IMR-90 (cell line): ENCODE data around the gene METTL18. TPM values are rescaled to one million over a fixed set of nuclear protein-coding genes. Genes with fewer than 3 reads are reported as not detected.
A peak's percentile ranks its signal among the peaks of the same experiment; 100 is the strongest.

Experiments
- ATAC-seq: fragments of 200-7000 bp; cut with Tn5 transposase; 2 replicates; pipeline ENCODE4 v1.9.1; 2020; ENCODE audit warnings: low read depth, mild to moderate bottlenecking, moderate library complexity
- BruUV-seq: library from RNA; stranded (reverse); fragments of 400-500 nt; replicated peaks from 2 replicates; lab custom pipeline; 2021; lab: Mats Ljungman, UMichigan
- CTCF ChIA-PET: fragments of 300-600 bp; formaldehyde crosslinking; extraction: SDS; loops from one replicate; lab custom pipeline; 2021; ENCODE audit warnings: antibody characterized with exemption; lab: Yijun Ruan, JAX
- POLR2A ChIA-PET: fragments of 300-600 bp; sonication (Branson Sonifier 250); formaldehyde crosslinking; loops from one replicate; lab custom pipeline; 2022; ENCODE audit warnings: antibody characterized with exemption; ENCODE audit not compliant: unreplicated experiment; lab: Charles Lee
- DNase-seq: peaks from one replicate; pipeline ENCODE4 v3.0.0; 2013
- H2AFZ ChIP-seq: replicated peaks from 2 replicates; pipeline ENCODE3; 2013; ENCODE audit warnings: low read length, mild to moderate bottlenecking; ENCODE audit not compliant: poor library complexity
- H2AK5ac ChIP-seq: 2 replicates; pipeline ENCODE4 v1.6.1; 2013; ENCODE audit warnings: low read depth, low read length, inconsistent platforms
- H2AK9ac ChIP-seq: replicated peaks from 2 replicates; pipeline ENCODE3; 2013; ENCODE audit warnings: mild to moderate bottlenecking, low read depth, low read length, moderate library complexity; ENCODE audit not compliant: poor library complexity
- H2BK120ac ChIP-seq: 2 replicates; pipeline ENCODE4 v1.6.1; 2013; ENCODE audit warnings: low read depth, low read length, inconsistent platforms
- H2BK15ac ChIP-seq: 3 replicates; pipeline ENCODE4 v1.6.1; 2013; ENCODE audit warnings: low read depth, low read length, inconsistent platforms
- H2BK20ac ChIP-seq: 2 replicates; pipeline ENCODE4 v1.6.1; 2013; ENCODE audit warnings: low read depth, mild to moderate bottlenecking, inconsistent platforms, low read length, moderate library complexity
- H2BK5ac ChIP-seq: 2 replicates; pipeline ENCODE4 v1.6.1; 2013; ENCODE audit warnings: mild to moderate bottlenecking, low read depth, low read length, inconsistent platforms; ENCODE audit not compliant: poor library complexity, severe bottlenecking
- H3K14ac ChIP-seq: replicated peaks from 2 replicates; pipeline ENCODE4 v1.6.1; 2013; ENCODE audit warnings: low read depth, low read length, inconsistent platforms
- H3K18ac ChIP-seq: 2 replicates; pipeline ENCODE4 v1.6.1; 2013; ENCODE audit warnings: low read depth, low read length, control low read depth
- H3K23ac ChIP-seq: 2 replicates; pipeline ENCODE4 v1.6.1; 2013; ENCODE audit warnings: low read depth, low read length, inconsistent platforms
- H3K27ac ChIP-seq: 2 replicates; pipeline ENCODE4 v1.5.1; 2013; ENCODE audit warnings: mild to moderate bottlenecking, control low read depth, low read length; ENCODE audit not compliant: insufficient read depth
- H3K27me3 ChIP-seq: 2 replicates; pipeline ENCODE4 v1.6.1; 2013; ENCODE audit warnings: low read length; ENCODE audit not compliant: control insufficient read depth, insufficient read depth
- H3K36me3 ChIP-seq: 2 replicates; pipeline ENCODE4 v1.6.1; 2013; ENCODE audit warnings: low read length, mixed read lengths; ENCODE audit not compliant: control insufficient read depth, insufficient read depth
- H3K4ac ChIP-seq: 2 replicates; pipeline ENCODE4 v1.6.1; 2013; ENCODE audit warnings: low read depth, low read length, inconsistent platforms
- H3K4me1 ChIP-seq: 2 replicates; pipeline ENCODE4 v1.6.1; 2013; ENCODE audit warnings: low read length, mixed read lengths; ENCODE audit not compliant: control insufficient read depth, insufficient read depth
- H3K4me2 ChIP-seq: 2 replicates; pipeline ENCODE4 v1.6.1; 2013; ENCODE audit warnings: low read depth, mild to moderate bottlenecking, control low read depth, low read length, moderate library complexity
- H3K4me3 ChIP-seq: 2 replicates; pipeline ENCODE4 v1.5.1; 2013; ENCODE audit warnings: low read depth, mild to moderate bottlenecking, control low read depth, low read length, moderate library complexity; ENCODE audit not compliant: insufficient read depth
- H3K56ac ChIP-seq: 2 replicates; pipeline ENCODE4 v1.6.1; 2013; ENCODE audit warnings: low read length, inconsistent platforms; ENCODE audit not compliant: insufficient read depth; ENCODE audit errors: extremely low read depth
- H3K79me1 ChIP-seq, 2 experiments: 2 replicates each; pipeline ENCODE4 v1.6.1; 2013; ENCODE audit warnings: low read length in 2 of 2, inconsistent platforms in 1 of 2, low read depth in 1 of 2
- H3K9ac ChIP-seq: 2 replicates; pipeline ENCODE4 v1.6.1; 2013; ENCODE audit warnings: low read depth, low read length, control low read depth
- H3K9me1 ChIP-seq: 2 replicates; pipeline ENCODE4 v1.6.1; 2013; ENCODE audit warnings: low read length, inconsistent platforms; ENCODE audit not compliant: insufficient read depth
- H3K9me3 ChIP-seq: 2 replicates; pipeline ENCODE4 v1.6.1; 2013; ENCODE audit warnings: low read length; ENCODE audit not compliant: control insufficient read depth, insufficient read depth
- H4K20me1 ChIP-seq: 2 replicates; pipeline ENCODE4 v1.6.1; 2013; ENCODE audit warnings: low read length, inconsistent platforms; ENCODE audit not compliant: insufficient read depth
- H4K5ac ChIP-seq: 2 replicates; pipeline ENCODE4 v1.6.1; 2013; ENCODE audit warnings: mild to moderate bottlenecking, low read depth, low read length, control low read depth
- H4K8ac ChIP-seq, 2 experiments: 2 replicates each; pipeline ENCODE4 v1.6.1; 2013; ENCODE audit warnings: low read depth in 2 of 2, low read length in 2 of 2, control low read depth in 1 of 2, inconsistent platforms in 1 of 2
- H4K91ac ChIP-seq: 2 replicates; pipeline ENCODE4 v1.6.1; 2013; ENCODE audit warnings: low read depth, low read length, inconsistent platforms; ENCODE audit not compliant: insufficient read depth
- CHD1 ChIP-seq: IDR thresholded peaks from 2 replicates; pipeline ENCODE4 v1.6.1; 2012; ENCODE audit warnings: low read depth, low read length, improper control_type of control experiment
- ELK1 ChIP-seq: fragments of 150-350 bp; IDR thresholded peaks from 2 replicates; pipeline ENCODE4 v1.6.1; 2016; ENCODE audit warnings: low read depth, mild to moderate bottlenecking, low read length, moderate library complexity, borderline replicate concordance
- RCOR1 ChIP-seq: IDR thresholded peaks from 2 replicates; pipeline ENCODE4 v1.6.1; 2012; ENCODE audit warnings: mild to moderate bottlenecking, low read length, improper control_type of control experiment; ENCODE audit not compliant: insufficient replicate concordance
- WGBS, 2 experiments: methylation state at CpG; one replicate each; pipeline versions ENCODE4 v1.1.5 to v1.1.7; 2013; ENCODE audit warnings: missing lambda C conversion rate in 2 of 2; ENCODE audit not compliant: insufficient read length in 1 of 2; ENCODE audit errors: extremely low coverage in 2 of 2; 5-methylcytosine and 5-hydroxymethylcytosine counted together
- dilution Hi-C: fragments of 300-500 bp; cut with HindIII; formaldehyde crosslinking; loops from one replicate; pipeline ENCODE4 v1.14.3; 2018; ENCODE audit warnings: low sequenced_read_pairs; ENCODE audit not compliant: unreplicated experiment
- in situ Hi-C: fragments of 300-500 bp; cut with MboI; formaldehyde crosslinking; loops from 3 replicates; pipeline ENCODE4 v1.14.3; 2019; ENCODE audit warnings: low sequenced_read_pairs, inconsistent platforms, mixed read lengths
- intact Hi-C: fragments of 100-400 bp; cut with micrococcal nuclease; formaldehyde crosslinking; loops from 2 replicates; pipeline ENCODE4 v1.10.0; 2022
- polyA plus RNA-seq, 3 experiments: library from polyadenylated mRNA; depleted of rRNA; stranded (reverse); fragments of >200 nt; gene quantifications; 2 replicates each; pipeline ENCODE4 v1.2.3, GENCODE V29; 2012; ENCODE audit warnings: low replicate concordance in 1 of 3
- total RNA-seq: library from RNA; depleted of rRNA; stranded (reverse); fragments of >200 nt; gene quantifications from 2 replicates; pipeline ENCODE4 v1.2.3, GENCODE V29; 2012

The METTL18 gene
- total and polyA plus RNA-seq, 2 of the 4 experiments (the other 2 are of a cell fraction): 2.9 to 3.4 TPM

GRCh38 chr1:169833179-169833901, 38.6 kb upstream of the METTL18 start:
- H4K8ac ChIP-seq: no peak overlapping the region
- H2AFZ ChIP-seq: no peak overlapping the region
- no peak overlapping the region for H3K18ac ChIP-seq
- no peaks in the 10 kb centered on the region for H3K4me1 ChIP-seq
- H3K9me1 ChIP-seq: no peaks in the 10 kb centered on the region
- H4K91ac ChIP-seq: no peak overlapping the region
- no peak overlapping the region for H3K4me3 ChIP-seq
- H3K9ac ChIP-seq: no peak overlapping the region
- CTCF ChIA-PET: interaction anchor here (0.7 to 1.3 kb wide), 2 partner anchors 24 to 141 kb away, joined by 3 to 6 read pairs; no protein-coding TSS in a partner anchor
- no peak overlapping the region for H2BK15ac ChIP-seq
- TF ChIP-seq CHD1: no peak
- no peak for TF ChIP-seq ELK1
- no peak for TF ChIP-seq RCOR1
- no peak overlapping the region for H2AK9ac ChIP-seq
- in situ Hi-C loops (no loop called here), intact Hi-C loops (no loop called here), dilution Hi-C loops (no loop called here)
- H2AK5ac ChIP-seq: no peak overlapping the region
- DNase-seq (peak; percentile 1), ATAC-seq (no peak)
- POLR2A ChIA-PET: no interaction called here
- H4K5ac ChIP-seq: no peak overlapping the region
- no peak overlapping the region for H2BK5ac ChIP-seq
- no peak overlapping the region for H3K4me2 ChIP-seq
- H3K9me3 ChIP-seq: no peaks in the 10 kb centered on the region
- no peaks in the 10 kb centered on the region for H3K27me3 ChIP-seq
- H3K36me3 ChIP-seq: no peaks in the 10 kb centered on the region; the same call in none of the 2 replicates
- H2BK120ac ChIP-seq: no peak overlapping the region
- no peaks in the 10 kb centered on the region for H3K79me1 ChIP-seq
- H2BK20ac ChIP-seq: no peak overlapping the region
- no peak overlapping the region for H3K14ac ChIP-seq
- WGBS, 2 experiments: no CpG with 5 or more reads among the region's 4 CpGs
- H3K23ac ChIP-seq: no peak overlapping the region
- no peak overlapping the region for H3K56ac ChIP-seq
- no peak overlapping the region for H3K27ac ChIP-seq
- no peak overlapping the region for H3K4ac ChIP-seq
- no TSS peak for BruUV-seq
- H4K20me1 ChIP-seq: no peaks in the 10 kb centered on the region
